HUES64 (cell line): ENCODE measurements around the gene SHISA4.

Experiments used
- H3K27ac ChIP-seq: 2 replicates; pipeline ENCODE4 v1.7.0; 2013; ENCODE audit warnings: low read depth, low read length, inconsistent platforms
- H3K27me3 ChIP-seq: 2 replicates; pipeline ENCODE4 v1.6.1; 2013; ENCODE audit warnings: mild to moderate bottlenecking, low read length; ENCODE audit not compliant: insufficient read depth
- H3K36me3 ChIP-seq: 2 replicates; pipeline ENCODE4 v1.6.1; 2013; ENCODE audit warnings: mild to moderate bottlenecking, low read length; ENCODE audit not compliant: insufficient read depth
- H3K4me1 ChIP-seq: 2 replicates; pipeline ENCODE4 v1.6.1; 2013; ENCODE audit warnings: mild to moderate bottlenecking, low read length, moderate library complexity; ENCODE audit not compliant: insufficient read depth
- H3K4me3 ChIP-seq: 2 replicates; pipeline ENCODE4 v1.5.1; 2013; ENCODE audit warnings: mild to moderate bottlenecking, low read length, moderate library complexity
- H3K9ac ChIP-seq: 2 replicates; pipeline ENCODE4 v1.6.1; 2013; ENCODE audit warnings: mild to moderate bottlenecking, low read depth, low read length
- H3K9me3 ChIP-seq: 2 replicates; pipeline ENCODE4 v1.6.1; 2013; ENCODE audit warnings: low read depth, low read length; ENCODE audit not compliant: insufficient read depth
- WGBS: fragments of 150-250, 120-280 bp; methylation state at CpG from one replicate; pipeline ENCODE4 v1.1.7; 2013; ENCODE audit warnings: missing lambda C conversion rate; 5-methylcytosine and 5-hydroxymethylcytosine counted together

Gene SHISA4

DNA sequence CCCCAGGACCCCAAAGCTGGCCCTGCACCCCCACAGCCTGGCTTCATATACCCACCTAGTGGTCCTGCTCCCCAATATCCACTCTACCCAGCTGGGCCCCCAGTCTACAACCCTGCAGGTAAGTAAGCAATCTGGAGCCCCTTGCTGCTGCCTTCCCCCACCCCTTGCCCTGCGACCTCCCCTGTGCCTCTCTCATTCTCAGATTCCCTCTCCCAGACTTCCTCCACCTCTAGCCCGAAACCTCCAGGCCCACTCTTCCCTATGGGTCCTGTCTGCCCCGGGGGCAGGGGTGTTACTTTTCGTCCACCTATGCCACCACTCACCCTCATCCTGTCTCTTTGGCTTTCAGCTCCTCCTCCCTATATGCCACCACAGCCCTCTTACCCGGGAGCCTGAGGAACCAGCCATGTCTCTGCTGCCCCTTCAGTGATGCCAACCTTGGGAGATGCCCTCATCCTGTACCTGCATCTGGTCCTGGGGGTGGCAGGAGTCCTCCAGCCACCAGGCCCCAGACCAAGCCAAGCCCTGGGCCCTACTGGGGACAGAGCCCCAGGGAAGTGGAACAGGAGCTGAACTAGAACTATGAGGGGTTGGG lies 2.9 kb downstream of the SHISA4 start:
- no peaks in the 10 kb centered on the region for H3K36me3 ChIP-seq
- no peaks in the 10 kb centered on the region for H3K9me3 ChIP-seq
- no peak overlapping the region for H3K27ac ChIP-seq
- H3K9ac ChIP-seq = no peak overlapping the region
- H3K4me3 ChIP-seq = no peak overlapping the region
- WGBS = 84% methylated on average over 5 of the region's 5 CpGs
- H3K27me3 ChIP-seq = peaks cover 15% of the 10 kb centered on the region
- peaks cover 27% of the 10 kb centered on the region for H3K4me1 ChIP-seq

DNA sequence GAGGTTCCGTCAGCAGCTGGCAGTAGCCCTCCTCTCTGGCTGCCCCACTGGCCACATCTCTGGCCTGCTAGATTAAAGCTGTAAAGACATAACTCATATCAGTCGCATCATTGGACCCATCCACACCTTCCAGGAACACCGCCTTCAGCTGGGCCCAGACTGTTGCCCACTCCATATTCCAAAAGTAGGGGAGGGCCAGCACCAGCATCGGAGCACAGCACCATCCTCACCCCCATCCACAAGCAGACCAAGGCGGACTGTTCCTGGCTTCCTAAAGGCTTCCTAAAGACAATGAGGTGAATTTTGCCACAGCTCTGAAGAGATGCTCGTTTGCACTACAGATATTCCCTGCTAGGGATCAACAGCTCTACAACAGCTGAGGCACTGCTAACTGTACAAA lies 3.5 kb downstream of the SHISA4 start:
- no peaks in the 10 kb centered on the region for H3K36me3 ChIP-seq
- WGBS = 94% methylated on average over 5 of the region's 6 CpGs
- no peak overlapping the region for H3K9ac ChIP-seq
- H3K4me1 ChIP-seq = peaks cover 27% of the 10 kb centered on the region
- H3K27ac ChIP-seq = no peak overlapping the region
- H3K27me3 ChIP-seq = peaks cover 15% of the 10 kb centered on the region
- no peaks in the 10 kb centered on the region for H3K9me3 ChIP-seq
- H3K4me3 ChIP-seq = no peak overlapping the region

DNA sequence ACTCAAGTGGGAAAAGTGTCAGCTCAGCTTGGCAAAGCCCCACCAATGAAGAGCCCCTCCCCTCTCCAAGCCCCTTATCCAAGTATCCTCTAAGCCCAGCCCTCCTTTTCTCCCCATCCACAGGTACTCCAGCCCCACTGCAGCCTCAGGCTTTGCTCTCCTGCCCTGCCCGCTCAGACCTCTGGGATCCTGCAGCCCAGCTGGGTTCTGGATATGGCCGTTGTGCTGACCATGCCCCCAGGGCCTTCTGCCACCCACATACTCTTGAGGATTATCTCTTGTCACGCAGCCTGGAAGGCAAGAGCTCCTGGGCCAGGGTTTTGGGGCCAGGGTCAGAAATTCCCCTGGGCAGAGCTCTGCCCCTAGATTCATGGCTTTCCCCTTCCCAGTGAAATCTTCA lies 4.7 kb downstream of the SHISA4 start:
- peaks cover 20% of the 10 kb centered on the region for H3K4me1 ChIP-seq
- H3K4me3 ChIP-seq = no peak overlapping the region
- peaks cover 9% of the 10 kb centered on the region for H3K27me3 ChIP-seq
- WGBS = 66% methylated on average over 3 of the region's 3 CpGs
- H3K9ac ChIP-seq = no peak overlapping the region
- no peaks in the 10 kb centered on the region for H3K9me3 ChIP-seq
- no peak overlapping the region for H3K27ac ChIP-seq
- H3K36me3 ChIP-seq = no peaks in the 10 kb centered on the region

DNA sequence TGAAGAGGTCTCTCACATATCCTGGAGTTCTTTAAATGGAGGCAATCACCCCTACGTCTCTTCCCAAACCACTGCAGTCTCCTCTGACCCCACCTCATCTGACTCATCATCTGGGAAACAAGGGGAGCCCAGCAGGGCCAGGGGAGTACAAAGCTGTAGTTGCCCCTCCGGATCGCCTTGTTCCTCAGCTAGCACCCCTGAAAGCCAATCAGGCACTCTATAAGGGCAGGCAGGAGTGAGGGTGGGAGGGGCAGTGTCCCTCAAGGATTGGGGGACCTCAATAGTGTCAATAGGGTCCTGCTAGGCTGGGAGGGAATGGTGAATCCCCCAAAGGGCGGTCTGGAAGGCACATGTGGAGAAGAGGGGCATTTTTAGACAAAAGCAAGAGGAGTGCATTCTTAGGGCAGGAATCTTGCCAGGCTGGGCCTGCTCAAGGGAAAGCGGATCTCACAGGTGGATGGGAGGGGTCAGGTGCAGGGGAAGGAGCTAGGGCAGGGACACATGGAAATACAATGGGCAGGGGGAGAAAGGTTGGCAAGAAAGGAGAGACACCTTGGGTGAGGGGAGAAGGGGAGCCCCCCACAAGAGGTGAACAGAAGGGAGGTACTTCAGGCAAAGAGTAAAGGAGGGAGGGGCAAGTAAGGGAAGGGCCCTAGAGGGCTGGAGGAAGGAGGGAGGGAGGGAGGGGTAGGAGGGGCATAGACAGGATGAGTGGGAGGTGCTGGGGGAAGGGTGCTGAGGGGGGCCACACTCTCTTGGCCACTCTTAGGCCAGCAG lies 5.8 kb downstream of the SHISA4 start:
- no peak overlapping the region; the same call in 1 of the 2 replicates for H3K27ac ChIP-seq
- H3K36me3 ChIP-seq = no peaks in the 10 kb centered on the region
- H3K27me3 ChIP-seq = peaks cover 3% of the 10 kb centered on the region
- 70% methylated on average over 5 of the region's 5 CpGs for WGBS
- H3K9ac ChIP-seq = peak overlapping the region; percentile 15; the same call in 1 of the 2 replicates
- no peak overlapping the region for H3K4me3 ChIP-seq
- no peaks in the 10 kb centered on the region for H3K9me3 ChIP-seq
- H3K4me1 ChIP-seq = peaks cover 20% of the 10 kb centered on the region

DNA sequence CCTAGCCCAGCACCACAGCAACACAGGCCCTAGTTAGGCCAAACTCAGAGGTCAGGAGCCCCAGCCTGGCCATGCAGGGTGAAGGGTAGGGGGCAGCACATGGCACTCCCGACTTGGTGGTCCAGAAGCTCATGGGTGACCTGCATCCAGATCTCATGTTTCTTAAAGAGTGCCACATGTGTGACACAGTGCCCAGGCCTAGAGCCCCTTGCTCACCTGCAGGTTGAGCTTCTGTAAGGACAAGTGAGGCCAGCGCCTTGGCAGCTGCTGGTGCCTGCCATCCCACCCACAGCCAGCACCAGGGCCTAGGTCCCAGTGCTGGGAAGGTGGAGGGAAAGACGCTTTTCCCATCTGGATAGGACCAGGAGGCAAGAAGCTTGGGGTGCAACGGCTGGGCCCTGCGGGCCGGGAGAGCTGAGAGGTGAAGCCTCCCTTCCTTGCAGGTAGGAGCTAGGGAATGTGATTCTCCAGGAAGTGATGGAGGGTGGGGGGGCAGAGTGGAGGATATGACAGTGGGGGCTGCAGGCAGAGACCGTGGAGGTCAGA lies 6.5 kb downstream of the SHISA4 start:
- Histone ChIP-seq H3K9me3 (no peaks in the 10 kb centered on the region), H3K36me3 (no peaks in the 10 kb centered on the region), H3K4me3 (no peak overlapping the region), H3K4me1 (peaks cover 20% of the 10 kb centered on the region), H3K9ac (no peak overlapping the region), H3K27ac (no peak overlapping the region), H3K27me3 (no peaks in the 10 kb centered on the region)
- WGBS = 91% methylated on average over 7 of the region's 7 CpGs

DNA sequence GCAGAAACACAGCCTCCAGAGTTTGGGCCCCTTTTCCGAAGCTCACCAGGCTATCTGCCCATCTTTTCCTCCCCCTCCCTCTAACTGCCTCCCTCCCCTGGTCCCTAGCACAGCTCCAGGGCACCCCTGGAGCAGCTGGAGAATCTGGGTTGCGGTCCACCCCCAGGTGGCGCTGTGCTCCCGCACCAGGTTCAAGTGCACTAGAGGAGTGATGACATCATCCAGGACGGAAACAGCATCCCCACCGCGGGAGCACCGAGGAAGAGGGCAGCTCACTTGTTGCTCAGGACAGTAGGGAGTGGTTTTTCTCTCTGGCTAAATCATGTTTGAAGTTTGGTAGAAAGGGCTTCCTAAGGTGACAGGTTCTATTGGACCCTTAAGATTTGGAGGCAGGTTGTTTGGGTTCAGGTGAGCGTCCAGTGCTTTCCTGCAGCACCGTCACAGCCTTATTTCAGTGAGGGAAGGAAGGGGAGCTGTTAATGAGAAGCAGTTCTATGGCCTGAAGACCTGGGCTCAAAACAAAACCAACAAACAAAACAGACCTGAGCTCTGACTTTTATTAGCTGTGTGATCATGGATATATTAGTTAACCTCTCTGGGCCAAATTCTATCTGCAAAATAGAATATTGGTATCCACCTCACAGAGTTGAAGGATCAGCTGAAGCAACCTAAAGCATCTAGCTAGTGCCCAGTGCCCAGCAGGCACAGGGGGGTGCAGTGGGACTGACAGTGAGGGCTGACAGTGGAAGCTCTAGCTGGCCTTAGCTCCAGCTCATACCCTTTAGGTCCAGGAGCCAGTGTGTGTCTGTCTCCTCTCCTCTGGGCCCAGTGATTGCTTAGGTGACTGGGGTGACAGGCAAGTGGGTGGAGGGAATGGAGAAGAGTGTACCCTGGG lies 7.5 kb downstream of the SHISA4 start:
- Histone ChIP-seq H3K4me3 (no peak overlapping the region), H3K36me3 (no peaks in the 10 kb centered on the region), H3K9me3 (no peaks in the 10 kb centered on the region), H3K4me1 (peaks cover 20% of the 10 kb centered on the region), H3K9ac (no peak overlapping the region), H3K27ac (no peak overlapping the region), H3K27me3 (no peaks in the 10 kb centered on the region)
- WGBS = 18% methylated on average over 10 of the region's 10 CpGs

GRCh38 chr1:201896951-201897391 lies 8.3 kb downstream of the SHISA4 start:
- H3K9me3 ChIP-seq = no peaks in the 10 kb centered on the region
- no peak overlapping the region for H3K27ac ChIP-seq
- no peak overlapping the region for H3K9ac ChIP-seq
- peaks cover 20% of the 10 kb centered on the region for H3K4me1 ChIP-seq
- no peaks in the 10 kb centered on the region for H3K36me3 ChIP-seq
- WGBS = 82% methylated on average over 2 of the region's 2 CpGs
- no peaks in the 10 kb centered on the region for H3K27me3 ChIP-seq
- H3K4me3 ChIP-seq = no peak overlapping the region

GRCh38 chr1:201898240-201898894 lies 9.7 kb downstream of the SHISA4 start:
- H3K4me1 ChIP-seq = peaks cover 17% of the 10 kb centered on the region
- no peak overlapping the region for H3K27ac ChIP-seq
- no peaks in the 10 kb centered on the region for H3K9me3 ChIP-seq
- no peak overlapping the region for H3K9ac ChIP-seq
- no peaks in the 10 kb centered on the region for H3K36me3 ChIP-seq
- H3K4me3 ChIP-seq = no peak overlapping the region
- no peaks in the 10 kb centered on the region for H3K27me3 ChIP-seq
- 84% methylated on average over 4 of the region's 4 CpGs for WGBS

DNA sequence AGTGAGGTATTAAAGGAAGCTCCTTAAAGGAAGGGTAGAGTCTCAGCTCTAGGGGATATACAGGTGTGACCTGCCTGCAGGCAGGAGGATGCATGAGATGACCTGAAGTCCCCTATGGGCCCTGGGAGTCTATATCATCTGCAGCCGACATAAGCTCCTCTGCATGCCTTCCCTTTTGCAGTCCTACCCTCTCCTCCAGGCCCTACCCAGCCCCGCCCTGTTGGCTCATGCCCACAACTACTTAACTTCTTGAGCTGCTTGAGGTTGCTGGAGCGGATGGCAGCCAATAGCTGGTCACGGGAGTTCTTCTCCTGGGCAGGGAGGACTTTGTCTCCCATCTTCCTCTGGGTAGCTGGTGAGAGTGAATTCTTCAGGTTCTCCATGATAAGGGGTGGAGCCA lies 10.3 kb downstream of the SHISA4 start:
- Histone ChIP-seq H3K4me3 (no peak overlapping the region), H3K27me3 (no peaks in the 10 kb centered on the region), H3K27ac (no peak overlapping the region), H3K9ac (no peak overlapping the region), H3K36me3 (no peaks in the 10 kb centered on the region), H3K4me1 (peaks cover 11% of the 10 kb centered on the region), H3K9me3 (no peaks in the 10 kb centered on the region)
- WGBS = 89% methylated on average over 4 of the region's 4 CpGs

DNA sequence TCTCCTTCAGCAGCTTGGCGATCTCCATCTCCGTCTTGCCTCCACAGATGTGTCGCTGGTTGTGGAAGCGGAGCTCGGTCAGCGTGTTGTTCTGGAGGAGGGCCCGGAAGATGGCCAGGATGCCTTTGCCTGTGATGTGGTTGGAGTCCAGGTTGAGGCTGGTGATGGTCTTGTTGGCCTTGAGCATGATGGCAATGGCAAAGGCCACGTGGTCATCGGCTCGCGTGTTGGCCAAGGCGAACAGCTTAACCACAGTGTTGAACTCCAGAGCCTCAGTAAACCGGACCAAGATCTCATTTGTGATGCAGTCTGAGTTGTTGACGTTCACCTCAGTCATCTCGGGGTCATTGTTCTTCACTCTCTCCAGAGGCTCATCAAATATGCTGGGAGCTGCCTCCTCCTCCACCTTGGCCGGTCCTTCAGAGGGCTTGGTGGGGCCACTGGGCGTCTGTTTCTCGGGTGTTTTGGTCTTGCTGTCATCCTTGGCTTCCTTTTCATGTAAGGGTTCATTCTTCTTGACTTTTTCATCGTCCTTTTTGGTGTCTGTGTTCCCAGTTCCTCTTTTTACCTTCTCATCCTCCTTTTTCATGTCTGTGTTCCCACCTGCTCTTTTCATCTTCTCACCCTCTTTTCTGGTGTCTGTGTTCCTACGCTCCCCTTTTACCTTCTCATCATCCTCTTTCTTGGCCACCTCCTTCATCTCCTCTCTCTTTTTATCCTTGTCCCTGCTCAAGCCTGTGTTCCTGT lies 11.2 kb downstream of the SHISA4 start:
- H3K27me3 ChIP-seq = no peaks in the 10 kb centered on the region
- H3K36me3 ChIP-seq = no peaks in the 10 kb centered on the region
- WGBS = 92% methylated on average over 20 of the region's 20 CpGs
- H3K9me3 ChIP-seq = no peaks in the 10 kb centered on the region
- H3K9ac ChIP-seq = no peak overlapping the region
- H3K4me1 ChIP-seq = peaks cover 10% of the 10 kb centered on the region
- no peak overlapping the region for H3K4me3 ChIP-seq
- no peak overlapping the region for H3K27ac ChIP-seq
